ENCODE data around the gene SLC41A3.

DNA sequence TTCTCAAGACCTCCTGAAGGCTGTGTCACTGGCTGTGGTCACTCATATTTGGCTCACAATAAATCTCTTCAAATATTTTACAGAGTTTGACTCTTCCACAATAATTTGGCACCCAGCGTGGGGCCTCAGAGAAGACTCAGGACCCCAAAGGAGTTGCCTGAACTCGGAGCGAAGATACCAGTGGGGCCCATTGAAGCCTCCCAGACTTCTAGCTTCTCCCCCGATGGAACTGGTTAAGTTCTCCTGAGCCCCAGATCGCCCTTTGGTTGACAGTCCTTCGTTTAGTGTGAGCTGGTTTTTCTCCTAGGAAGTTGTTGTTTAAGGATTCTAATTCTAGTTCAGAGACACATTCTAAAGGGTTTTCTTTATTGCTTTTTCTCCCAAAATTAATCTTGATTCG lies 1.4 kb upstream of the SLC41A3 start:
- TF ChIP-seq, protein P1, sequence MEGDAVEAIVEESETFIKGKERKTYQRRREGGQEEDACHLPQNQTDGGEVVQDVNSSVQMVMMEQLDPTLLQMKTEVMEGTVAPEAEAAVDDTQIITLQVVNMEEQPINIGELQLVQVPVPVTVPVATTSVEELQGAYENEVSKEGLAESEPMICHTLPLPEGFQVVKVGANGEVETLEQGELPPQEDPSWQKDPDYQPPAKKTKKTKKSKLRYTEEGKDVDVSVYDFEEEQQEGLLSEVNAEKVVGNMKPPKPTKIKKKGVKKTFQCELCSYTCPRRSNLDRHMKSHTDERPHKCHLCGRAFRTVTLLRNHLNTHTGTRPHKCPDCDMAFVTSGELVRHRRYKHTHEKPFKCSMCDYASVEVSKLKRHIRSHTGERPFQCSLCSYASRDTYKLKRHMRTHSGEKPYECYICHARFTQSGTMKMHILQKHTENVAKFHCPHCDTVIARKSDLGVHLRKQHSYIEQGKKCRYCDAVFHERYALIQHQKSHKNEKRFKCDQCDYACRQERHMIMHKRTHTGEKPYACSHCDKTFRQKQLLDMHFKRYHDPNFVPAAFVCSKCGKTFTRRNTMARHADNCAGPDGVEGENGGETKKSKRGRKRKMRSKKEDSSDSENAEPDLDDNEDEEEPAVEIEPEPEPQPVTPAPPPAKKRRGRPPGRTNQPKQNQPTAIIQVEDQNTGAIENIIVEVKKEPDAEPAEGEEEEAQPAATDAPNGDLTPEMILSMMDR (tag by site-specific recombination; IDR thresholded peaks at IDR 0.05), result no peak
- TF ChIP-seq, protein P2, sequence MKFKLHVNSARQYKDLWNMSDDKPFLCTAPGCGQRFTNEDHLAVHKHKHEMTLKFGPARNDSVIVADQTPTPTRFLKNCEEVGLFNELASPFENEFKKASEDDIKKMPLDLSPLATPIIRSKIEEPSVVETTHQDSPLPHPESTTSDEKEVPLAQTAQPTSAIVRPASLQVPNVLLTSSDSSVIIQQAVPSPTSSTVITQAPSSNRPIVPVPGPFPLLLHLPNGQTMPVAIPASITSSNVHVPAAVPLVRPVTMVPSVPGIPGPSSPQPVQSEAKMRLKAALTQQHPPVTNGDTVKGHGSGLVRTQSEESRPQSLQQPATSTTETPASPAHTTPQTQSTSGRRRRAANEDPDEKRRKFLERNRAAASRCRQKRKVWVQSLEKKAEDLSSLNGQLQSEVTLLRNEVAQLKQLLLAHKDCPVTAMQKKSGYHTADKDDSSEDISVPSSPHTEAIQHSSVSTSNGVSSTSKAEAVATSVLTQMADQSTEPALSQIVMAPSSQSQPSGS (tag by site-specific recombination; IDR thresholded peaks at IDR 0.05; ENCODE audit: low read depth), result no peak
- TF ChIP-seq ZNF664 (tag by site-specific recombination; IDR thresholded peaks at IDR 0.05), result no peak
- no peak for TF ChIP-seq SP7 (tag by site-specific recombination; IDR thresholded peaks at IDR 0.05)
- TF ChIP-seq ZBTB20 (tag by site-specific recombination; IDR thresholded peaks at IDR 0.05), result no peak
- TF ChIP-seq, protein P3, sequence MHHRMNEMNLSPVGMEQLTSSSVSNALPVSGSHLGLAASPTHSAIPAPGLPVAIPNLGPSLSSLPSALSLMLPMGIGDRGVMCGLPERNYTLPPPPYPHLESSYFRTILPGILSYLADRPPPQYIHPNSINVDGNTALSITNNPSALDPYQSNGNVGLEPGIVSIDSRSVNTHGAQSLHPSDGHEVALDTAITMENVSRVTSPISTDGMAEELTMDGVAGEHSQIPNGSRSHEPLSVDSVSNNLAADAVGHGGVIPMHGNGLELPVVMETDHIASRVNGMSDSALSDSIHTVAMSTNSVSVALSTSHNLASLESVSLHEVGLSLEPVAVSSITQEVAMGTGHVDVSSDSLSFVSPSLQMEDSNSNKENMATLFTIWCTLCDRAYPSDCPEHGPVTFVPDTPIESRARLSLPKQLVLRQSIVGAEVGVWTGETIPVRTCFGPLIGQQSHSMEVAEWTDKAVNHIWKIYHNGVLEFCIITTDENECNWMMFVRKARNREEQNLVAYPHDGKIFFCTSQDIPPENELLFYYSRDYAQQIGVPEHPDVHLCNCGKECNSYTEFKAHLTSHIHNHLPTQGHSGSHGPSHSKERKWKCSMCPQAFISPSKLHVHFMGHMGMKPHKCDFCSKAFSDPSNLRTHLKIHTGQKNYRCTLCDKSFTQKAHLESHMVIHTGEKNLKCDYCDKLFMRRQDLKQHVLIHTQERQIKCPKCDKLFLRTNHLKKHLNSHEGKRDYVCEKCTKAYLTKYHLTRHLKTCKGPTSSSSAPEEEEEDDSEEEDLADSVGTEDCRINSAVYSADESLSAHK (tag by site-specific recombination; IDR thresholded peaks at IDR 0.05), result no peak
- TF ChIP-seq, protein P4, sequence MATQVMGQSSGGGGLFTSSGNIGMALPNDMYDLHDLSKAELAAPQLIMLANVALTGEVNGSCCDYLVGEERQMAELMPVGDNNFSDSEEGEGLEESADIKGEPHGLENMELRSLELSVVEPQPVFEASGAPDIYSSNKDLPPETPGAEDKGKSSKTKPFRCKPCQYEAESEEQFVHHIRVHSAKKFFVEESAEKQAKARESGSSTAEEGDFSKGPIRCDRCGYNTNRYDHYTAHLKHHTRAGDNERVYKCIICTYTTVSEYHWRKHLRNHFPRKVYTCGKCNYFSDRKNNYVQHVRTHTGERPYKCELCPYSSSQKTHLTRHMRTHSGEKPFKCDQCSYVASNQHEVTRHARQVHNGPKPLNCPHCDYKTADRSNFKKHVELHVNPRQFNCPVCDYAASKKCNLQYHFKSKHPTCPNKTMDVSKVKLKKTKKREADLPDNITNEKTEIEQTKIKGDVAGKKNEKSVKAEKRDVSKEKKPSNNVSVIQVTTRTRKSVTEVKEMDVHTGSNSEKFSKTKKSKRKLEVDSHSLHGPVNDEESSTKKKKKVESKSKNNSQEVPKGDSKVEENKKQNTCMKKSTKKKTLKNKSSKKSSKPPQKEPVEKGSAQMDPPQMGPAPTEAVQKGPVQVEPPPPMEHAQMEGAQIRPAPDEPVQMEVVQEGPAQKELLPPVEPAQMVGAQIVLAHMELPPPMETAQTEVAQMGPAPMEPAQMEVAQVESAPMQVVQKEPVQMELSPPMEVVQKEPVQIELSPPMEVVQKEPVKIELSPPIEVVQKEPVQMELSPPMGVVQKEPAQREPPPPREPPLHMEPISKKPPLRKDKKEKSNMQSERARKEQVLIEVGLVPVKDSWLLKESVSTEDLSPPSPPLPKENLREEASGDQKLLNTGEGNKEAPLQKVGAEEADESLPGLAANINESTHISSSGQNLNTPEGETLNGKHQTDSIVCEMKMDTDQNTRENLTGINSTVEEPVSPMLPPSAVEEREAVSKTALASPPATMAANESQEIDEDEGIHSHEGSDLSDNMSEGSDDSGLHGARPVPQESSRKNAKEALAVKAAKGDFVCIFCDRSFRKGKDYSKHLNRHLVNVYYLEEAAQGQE (tag by site-specific recombination; IDR thresholded peaks at IDR 0.05), result no peak
- TF ChIP-seq SETDB1 (IDR thresholded peaks at IDR 0.05; ENCODE audit: insufficient read length, low read length), result no peak
- TF ChIP-seq ZNF629 (tag by site-specific recombination; IDR thresholded peaks at IDR 0.05), result no peak
- TF ChIP-seq ZNF473 (tag by site-specific recombination; IDR thresholded peaks at IDR 0.05), result no peak
- TF ChIP-seq ZNF501 (tag by site-specific recombination; IDR thresholded peaks at IDR 0.05), result no peak

All from HEK293 (cell line).